ENCODE data around the gene ZNF629. TPM values are rescaled to one million over a fixed set of nuclear protein-coding genes. Genes with fewer than 3 reads are reported as not detected.

Gene ZNF629
- total and polyA plus RNA-seq, 11 donors = 11.2 to 30.9 (median 19.9) TPM

GRCh38 chr16:30783280-30784109 is 3.5 kb downstream of the ZNF629 start:
- no peaks in the 10 kb centered on the region for H3K27me3 ChIP-seq
- WGBS, 4 donors = 94 to 95% (median 94%) methylated on average over 39 to 57 of the region's 57 CpGs
- TF ChIP-seq, protein P1, sequence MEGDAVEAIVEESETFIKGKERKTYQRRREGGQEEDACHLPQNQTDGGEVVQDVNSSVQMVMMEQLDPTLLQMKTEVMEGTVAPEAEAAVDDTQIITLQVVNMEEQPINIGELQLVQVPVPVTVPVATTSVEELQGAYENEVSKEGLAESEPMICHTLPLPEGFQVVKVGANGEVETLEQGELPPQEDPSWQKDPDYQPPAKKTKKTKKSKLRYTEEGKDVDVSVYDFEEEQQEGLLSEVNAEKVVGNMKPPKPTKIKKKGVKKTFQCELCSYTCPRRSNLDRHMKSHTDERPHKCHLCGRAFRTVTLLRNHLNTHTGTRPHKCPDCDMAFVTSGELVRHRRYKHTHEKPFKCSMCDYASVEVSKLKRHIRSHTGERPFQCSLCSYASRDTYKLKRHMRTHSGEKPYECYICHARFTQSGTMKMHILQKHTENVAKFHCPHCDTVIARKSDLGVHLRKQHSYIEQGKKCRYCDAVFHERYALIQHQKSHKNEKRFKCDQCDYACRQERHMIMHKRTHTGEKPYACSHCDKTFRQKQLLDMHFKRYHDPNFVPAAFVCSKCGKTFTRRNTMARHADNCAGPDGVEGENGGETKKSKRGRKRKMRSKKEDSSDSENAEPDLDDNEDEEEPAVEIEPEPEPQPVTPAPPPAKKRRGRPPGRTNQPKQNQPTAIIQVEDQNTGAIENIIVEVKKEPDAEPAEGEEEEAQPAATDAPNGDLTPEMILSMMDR (IDR thresholded peaks at IDR 0.05) = no peak
- H3K4me1 ChIP-seq = peaks cover 0 to 26% (median 19%) of the 10 kb centered on the region in 12 donors
- DNase-seq = peak in 1 of 5 donors; percentile 33
- H3K36me3 ChIP-seq = peaks cover 2 to 38% (median 28%) of the 10 kb centered on the region in 9 donors
- no peak for ATAC-seq
- intact Hi-C loops (cut with DNase I) = loop anchor here in 1 of 10 donors (2.0 kb wide), 1 partner anchor 21 kb away; no protein-coding TSS in a partner anchor
- H3K9me3 ChIP-seq = no peaks in the 10 kb centered on the region
- no peak overlapping the region for H3K4me3 ChIP-seq
- H3K27ac ChIP-seq = no peak overlapping the region

GRCh38 chr16:30782486-30783279 is 4.3 kb downstream of the ZNF629 start:
- H3K36me3 ChIP-seq = peaks cover 2 to 38% (median 28%) of the 10 kb centered on the region in 9 donors
- no peak overlapping the region for H3K4me3 ChIP-seq
- H3K27ac ChIP-seq = no peak overlapping the region
- 93 to 97% (median 96%) methylated on average over 32 to 63 of the region's 63 CpGs for WGBS, 4 donors
- TF ChIP-seq, protein P1 (IDR thresholded peaks at IDR 0.05) = no peak
- intact Hi-C loops (cut with DNase I) = no loop called here
- H3K4me1 ChIP-seq = peaks cover 0 to 27% (median 15%) of the 10 kb centered on the region in 12 donors
- H3K9me3 ChIP-seq = no peaks in the 10 kb centered on the region
- DNase-seq (peak in 1 of 5 donors; percentile 47), ATAC-seq (no peak)
- no peaks in the 10 kb centered on the region for H3K27me3 ChIP-seq

- Histone ChIP-seq H3K27ac (no peak overlapping the region), H3K4me1 (peaks cover 0 to 33% (median 14%) of the 10 kb centered on the region in 12 donors), H3K27me3 (no peaks in the 10 kb centered on the region), H3K4me3 (no peak overlapping the region), H3K36me3 (peaks cover 2 to 38% (median 28%) of the 10 kb centered on the region in 9 donors), H3K9me3 (no peaks in the 10 kb centered on the region)
- ATAC-seq = no peak
- TF ChIP-seq POLR2A (IDR thresholded peaks at IDR 0.05) = no peak
- TF ChIP-seq, protein P1 (IDR thresholded peaks at IDR 0.05) = no peak
- intact Hi-C loops (cut with DNase I) = no loop called here
- peak in 1 of 5 donors; percentile 6 for DNase-seq
- 79 to 92% (median 83%) methylated on average over 4 of the region's 4 CpGs for WGBS, 4 donors
Observed at GRCh38 chr16:30780549-30780948, 6.5 kb downstream of the ZNF629 start.

- Histone ChIP-seq H3K9me3 (no peaks in the 10 kb centered on the region), H3K4me1 (peaks cover 0 to 30% (median 14%) of the 10 kb centered on the region in 12 donors), H3K4me3 (no peak overlapping the region), H3K27me3 (no peaks in the 10 kb centered on the region), H3K36me3 (peaks cover 2 to 38% (median 28%) of the 10 kb centered on the region in 9 donors), H3K27ac (no peak overlapping the region)
- ATAC-seq (no peak), DNase-seq (peak in 1 of 5 donors; percentile 8)
- TF ChIP-seq, protein P1 (IDR thresholded peaks at IDR 0.05) = no peak
- TF ChIP-seq POLR2A (IDR thresholded peaks at IDR 0.05) = no peak
- intact Hi-C loops (cut with DNase I) = no loop called here
- 88 to 93% (median 90%) methylated on average over 3 of the region's 3 CpGs for WGBS, 4 donors
Observed at GRCh38 chr16:30780021-30780420, 7.0 kb downstream of the ZNF629 start.
